Measurements from ENCODE around the gene RGL3. TPM values are rescaled to one million over a fixed set of nuclear protein-coding genes. Genes with fewer than 3 reads are reported as not detected.

Gene RGL3
- total and polyA plus RNA-seq, 9 of the 15 experiments (the other 6 are each of a cell fraction or from before 2014, with no cell fraction given): 0.12 to 0.61 (median 0.32) TPM; not detected in 4

- POLR2A ChIA-PET: interaction anchor here (1.2 kb wide), 1 partner anchor 55 kb away, joined by 4 read pairs; no protein-coding TSS in a partner anchor
- Histone ChIP-seq H3K4me3 (no peak overlapping the region), H3K27me3 (ENCODE audit: control insufficient read depth in 2 of 2, insufficient read depth in 2 of 2, low read length in 2 of 2) (no peaks in the 10 kb centered on the region), H2AFZ (ENCODE audit: low read depth, low read length) (no peak overlapping the region), H3K4me2 (ENCODE audit: insufficient read depth, low read length) (no peak overlapping the region), H4K20me1 (replicated peaks; ENCODE audit: control insufficient read depth, insufficient read depth, low read length) (0 out of 2 replicates have a peak, but pooled peaks cover 4% of the 10 kb centered on the region), H3K4me1 (replicated peaks in 1 of 2; ENCODE audit: control insufficient read depth in 2 of 2, insufficient read depth in 2 of 2, low read length in 2 of 2) (peaks cover 11 to 22% of the 10 kb centered on the region in 2 experiments; a peak in 4 of 5 replicates), H3K36me3 (ENCODE audit: control insufficient read depth, insufficient read depth, low read length) (peaks cover 61% of the 10 kb centered on the region), H3K79me2 (ENCODE audit: control insufficient read depth, insufficient read depth, low read length) (peaks cover 20% of the 10 kb centered on the region), H3K27ac (ENCODE audit: extremely low read depth, low read depth, low read length) (no peak overlapping the region), H3K9me3 (replicated peaks; ENCODE audit: control insufficient read depth, insufficient read depth, low read depth, low read length) (no peaks in the 10 kb centered on the region), H3K9ac (ENCODE audit: insufficient read depth in 1 of 2, low read depth in 2 of 2, low read length in 2 of 2) (0 out of 4 replicates have a peak overlapping the region, but pooled peaks of 1 of the 2 experiments have one; percentile 2), H3K9me1 (ENCODE audit: control insufficient read depth, insufficient read depth, low read length) (peaks cover 5% of the 10 kb centered on the region)
- WGBS (ENCODE audit: insufficient coverage, low coverage, missing lambda C conversion rate): 80% methylated on average over 8 of the region's 9 CpGs
- intact Hi-C loops (cut with micrococcal nuclease): no loop called here
- DNase-seq (ENCODE audit: extremely low read depth in 1 of 4, low spot score in 3 of 4): no peak
- FAIRE-seq: no peak
- CTCF ChIA-PET (ENCODE audit: low intra/inter-chr PET ratio): no interaction called here
- TF ChIP-seq RFX1 (IDR thresholded peaks at IDR 0.05): no peak
- BruUV-seq (replicated peaks): no TSS peak
- no peak for ATAC-seq
- in situ Hi-C loops (cut with MboI): loop anchor here (5.0 kb wide), 1 partner anchor 141 kb away; the partner anchor contains the start of gene TSPAN16
These were observed 18.8 kb upstream of the RGL3 start for GRCh38 chr19:11437955-11438354.

GRCh38 chr19:11435833-11436313, 16.8 kb upstream of the RGL3 start:
- in situ Hi-C loops (cut with MboI): loop anchor here (5.0 kb wide), 1 partner anchor 139 kb away; the partner anchor contains the start of gene TSPAN16
- Histone ChIP-seq H3K9me3 (replicated peaks; ENCODE audit: control insufficient read depth, insufficient read depth, low read depth, low read length) (no peaks in the 10 kb centered on the region), H3K27ac (ENCODE audit: extremely low read depth, low read depth, low read length) (peak overlapping the region; percentile 63), H3K4me2 (ENCODE audit: insufficient read depth, low read length) (peak overlapping the region; percentile 92), H3K9me1 (ENCODE audit: control insufficient read depth, insufficient read depth, low read length) (peaks cover 5% of the 10 kb centered on the region), H3K79me2 (ENCODE audit: control insufficient read depth, insufficient read depth, low read length) (peaks cover 20% of the 10 kb centered on the region), H3K4me1 (replicated peaks in 1 of 2; ENCODE audit: control insufficient read depth in 2 of 2, insufficient read depth in 2 of 2, low read length in 2 of 2) (peaks cover 11 to 22% of the 10 kb centered on the region in 2 experiments; a peak in 4 of 5 replicates), H3K4me3 (peak overlapping the region; percentile 65), H3K9ac (ENCODE audit: insufficient read depth in 1 of 2, low read depth in 2 of 2, low read length in 2 of 2) (peak overlapping the region; percentile 67 to 96), H4K20me1 (replicated peaks; ENCODE audit: control insufficient read depth, insufficient read depth, low read length) (no peaks in the 10 kb centered on the region), H3K36me3 (ENCODE audit: control insufficient read depth, insufficient read depth, low read length) (peaks cover 40% of the 10 kb centered on the region), H3K27me3 (ENCODE audit: control insufficient read depth in 2 of 2, insufficient read depth in 2 of 2, low read length in 2 of 2) (no peaks in the 10 kb centered on the region), H2AFZ (ENCODE audit: low read depth, low read length) (peak overlapping the region; percentile 98)
- 3% methylated on average over 21 of the region's 21 CpGs for WGBS (ENCODE audit: insufficient coverage, low coverage, missing lambda C conversion rate)
- intact Hi-C loops (cut with micrococcal nuclease): loop anchor here (1.0 to 2.0 kb wide), 2 partner anchors 52 to 61 kb away; partner anchors contain the start of genes EPOR and SWSAP1
- DNase-seq (ENCODE audit: extremely low read depth in 1 of 4, low spot score in 3 of 4) (peak; percentile 54 to 72 (median 70)), FAIRE-seq (no peak), ATAC-seq (peak; percentile 13)
- CTCF ChIA-PET (ENCODE audit: low intra/inter-chr PET ratio): no interaction called here
- BruUV-seq (replicated peaks): TSS peak; percentile 84
- POLR2A ChIA-PET: interaction anchor here (0.5 to 1.4 kb wide), 9 partner anchors 23 to 301 kb away, joined by 3 to 6 read pairs (median 3); partner anchors contain the start of gene ELOF1
- TF ChIP-seq TRIM25 (IDR thresholded peaks at IDR 0.05; ENCODE audit: borderline replicate concordance): 0 out of 2 replicates have a peak, but pooled peaks have one; percentile 9
- no peak for TF ChIP-seq NUFIP1 (IDR thresholded peaks at IDR 0.05; ENCODE audit: partially characterized antibody)
- no peak for TF ChIP-seq ZNF740 (CRISPR knock-in tag; IDR thresholded peaks at IDR 0.05)
- no peak for TF ChIP-seq ZNF740 (tag; IDR thresholded peaks at IDR 0.05)
- 0 out of 2 replicates have a peak, but pooled peaks have one; percentile 7 for TF ChIP-seq FOXP4 (CRISPR knock-in tag; IDR thresholded peaks at IDR 0.05; ENCODE audit: borderline replicate concordance)
- TF ChIP-seq EP300 (IDR thresholded peaks at IDR 0.05; ENCODE audit: low read length): no peak
- TF ChIP-seq ETV1 (tag; conservative IDR thresholded peaks at IDR 0.05; ENCODE audit: low read depth): no peak
